Natural killer cell (primary cell): Measurements from ENCODE around the gene ZNF431. TPM values are rescaled to one million over a fixed set of nuclear protein-coding genes. Genes with fewer than 3 reads are reported as not detected.

ENCODE experiments used
- ATAC-seq, 3 donors: fragments of 150-1000 bp in 2 of 3; fragments of 200-7000 bp in 1 of 3; cut with Tn5 transposase; 1 replicate in 1 of 3; 2 replicates in 2 of 3; pipeline ENCODE4 v1.10.0; 2021; ENCODE audit warnings: mild to moderate bottlenecking in 2 of 3, moderate library complexity in 2 of 3
- DNase-seq, 2 donors: peaks; one replicate each; pipeline versions ENCODE4 v3.0.0 to v3.0.0-alpha.2; 2013 to 2021; ENCODE audit warnings: mixed read lengths in 1 of 2
- H3K27ac ChIP-seq: one replicate; pipeline ENCODE4 v1.5.1; 2013; ENCODE audit warnings: mild to moderate bottlenecking, low read length
- H3K27me3 ChIP-seq: one replicate; pipeline ENCODE4 v1.6.1; 2013; ENCODE audit warnings: low read length; ENCODE audit not compliant: control insufficient read depth, insufficient read depth
- H3K36me3 ChIP-seq: one replicate; pipeline ENCODE4 v1.6.1; 2013; ENCODE audit warnings: low read length; ENCODE audit not compliant: control insufficient read depth, insufficient read depth
- H3K4me1 ChIP-seq: one replicate; pipeline ENCODE4 v1.6.1; 2013; ENCODE audit warnings: low read length; ENCODE audit not compliant: control insufficient read depth, insufficient read depth
- H3K4me3 ChIP-seq: one replicate; pipeline ENCODE4 v1.5.1; 2013; ENCODE audit warnings: low read length
- H3K9me3 ChIP-seq: one replicate; pipeline ENCODE4 v1.6.1; 2013; ENCODE audit warnings: low read length; ENCODE audit not compliant: control insufficient read depth, insufficient read depth
- H3K27ac Mint-ChIP-seq, 2 donors: one replicate each; pipeline ENCODE4 v1.8.0; 2022; ENCODE audit warnings: mild to moderate bottlenecking in 2 of 2, mixed read lengths in 2 of 2, moderate library complexity in 1 of 2
- H3K27me3 Mint-ChIP-seq, 2 donors: one replicate each; pipeline ENCODE4 v1.8.0; 2022; ENCODE audit warnings: low read depth in 2 of 2, mixed read lengths in 2 of 2
- H3K36me3 Mint-ChIP-seq: one replicate; pipeline ENCODE4 v1.8.0; 2022; ENCODE audit warnings: mixed read lengths
- H3K4me1 Mint-ChIP-seq, 2 donors: one replicate each; pipeline ENCODE4 v1.8.0; 2022; ENCODE audit warnings: mixed read lengths in 2 of 2
- H3K4me3 Mint-ChIP-seq: one replicate; pipeline ENCODE4 v1.8.0; 2022; ENCODE audit warnings: mild to moderate bottlenecking, moderate library complexity, mixed read lengths
- H3K9me3 Mint-ChIP-seq, 2 donors: one replicate each; pipeline ENCODE4 v1.8.0; 2022; ENCODE audit warnings: mixed read lengths in 2 of 2
- WGBS: methylation state at CpG from one replicate; pipeline ENCODE4 v1.1.7; 2013; ENCODE audit warnings: missing lambda C conversion rate; ENCODE audit not compliant: insufficient coverage; 5-methylcytosine and 5-hydroxymethylcytosine counted together
- intact Hi-C: fragments of 100-400 bp; cut with micrococcal nuclease; formaldehyde crosslinking; loops from one replicate; pipeline ENCODE4 v1.14.2; 2022
- total RNA-seq, 4 donors: library from RNA; stranded (reverse); fragments of 120-200 nt in 1 of 4; gene quantifications; one replicate each; pipeline versions ENCODE4 v1.2.3 to v1.2.4, GENCODE V29; 2013 to 2022
- TF ChIP-seq, protein P1 (sequence below): fragments of 200-600 bp; IDR thresholded peaks from one replicate; pipeline ENCODE4 v1.8.0; 2022; ENCODE audit warnings: antibody characterized with exemption

The ZNF431 gene
- total RNA-seq, 3 donors from 2014 or later (not counting 1 experiment from before 2014, with no cell fraction given) = 30.1 to 39.7 (median 30.4) TPM

DNA sequence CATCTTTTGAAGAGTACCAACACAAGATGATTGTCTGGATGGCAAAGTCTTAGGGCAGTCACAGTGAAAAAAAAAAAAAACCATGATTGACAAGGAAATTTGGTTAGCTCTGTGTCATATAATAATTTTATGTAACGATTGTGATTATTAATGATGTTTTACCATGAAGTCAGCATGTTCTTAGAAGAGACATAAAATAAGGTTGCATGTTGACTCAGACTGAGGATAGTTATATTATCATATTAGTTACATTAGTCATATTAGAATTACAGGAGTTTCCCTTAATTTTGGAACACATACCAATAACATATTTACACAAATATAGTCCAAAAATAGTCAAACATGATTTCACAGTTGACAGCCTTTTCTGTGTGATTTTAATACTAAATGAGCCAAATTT lies 5.7 kb downstream of the ZNF431 start:
- H3K27me3 ChIP-seq = no peaks in the 10 kb centered on the region
- H3K36me3 ChIP-seq = peaks cover 40% of the 10 kb centered on the region
- no CpG with 5 or more reads among the region's 1 CpG for WGBS
- ATAC-seq (no peak), DNase-seq (no peak)
- peaks cover 55 to 56% of the 10 kb centered on the region in 2 donors for H3K4me1 Mint-ChIP-seq
- H3K9me3 Mint-ChIP-seq = no peaks in the 10 kb centered on the region
- intact Hi-C loops = loop anchor here (10.0 kb wide), 3 partner anchors 123 to 583 kb away; partner anchors contain the start of genes ZNF429, ZNF430 and ZNF737
- no peak overlapping the region for H3K4me3 Mint-ChIP-seq
- H3K27ac ChIP-seq = no peak overlapping the region
- H3K27ac Mint-ChIP-seq = peak overlapping the region in 1 of 2 donors; percentile 26
- no peak overlapping the region for H3K4me3 ChIP-seq
- TF ChIP-seq, protein P1, sequence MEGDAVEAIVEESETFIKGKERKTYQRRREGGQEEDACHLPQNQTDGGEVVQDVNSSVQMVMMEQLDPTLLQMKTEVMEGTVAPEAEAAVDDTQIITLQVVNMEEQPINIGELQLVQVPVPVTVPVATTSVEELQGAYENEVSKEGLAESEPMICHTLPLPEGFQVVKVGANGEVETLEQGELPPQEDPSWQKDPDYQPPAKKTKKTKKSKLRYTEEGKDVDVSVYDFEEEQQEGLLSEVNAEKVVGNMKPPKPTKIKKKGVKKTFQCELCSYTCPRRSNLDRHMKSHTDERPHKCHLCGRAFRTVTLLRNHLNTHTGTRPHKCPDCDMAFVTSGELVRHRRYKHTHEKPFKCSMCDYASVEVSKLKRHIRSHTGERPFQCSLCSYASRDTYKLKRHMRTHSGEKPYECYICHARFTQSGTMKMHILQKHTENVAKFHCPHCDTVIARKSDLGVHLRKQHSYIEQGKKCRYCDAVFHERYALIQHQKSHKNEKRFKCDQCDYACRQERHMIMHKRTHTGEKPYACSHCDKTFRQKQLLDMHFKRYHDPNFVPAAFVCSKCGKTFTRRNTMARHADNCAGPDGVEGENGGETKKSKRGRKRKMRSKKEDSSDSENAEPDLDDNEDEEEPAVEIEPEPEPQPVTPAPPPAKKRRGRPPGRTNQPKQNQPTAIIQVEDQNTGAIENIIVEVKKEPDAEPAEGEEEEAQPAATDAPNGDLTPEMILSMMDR = no peak
- no peaks in the 10 kb centered on the region for H3K27me3 Mint-ChIP-seq
- peaks cover 11% of the 10 kb centered on the region for H3K36me3 Mint-ChIP-seq
- H3K4me1 ChIP-seq = peaks cover 2% of the 10 kb centered on the region
- no peaks in the 10 kb centered on the region for H3K9me3 ChIP-seq

DNA sequence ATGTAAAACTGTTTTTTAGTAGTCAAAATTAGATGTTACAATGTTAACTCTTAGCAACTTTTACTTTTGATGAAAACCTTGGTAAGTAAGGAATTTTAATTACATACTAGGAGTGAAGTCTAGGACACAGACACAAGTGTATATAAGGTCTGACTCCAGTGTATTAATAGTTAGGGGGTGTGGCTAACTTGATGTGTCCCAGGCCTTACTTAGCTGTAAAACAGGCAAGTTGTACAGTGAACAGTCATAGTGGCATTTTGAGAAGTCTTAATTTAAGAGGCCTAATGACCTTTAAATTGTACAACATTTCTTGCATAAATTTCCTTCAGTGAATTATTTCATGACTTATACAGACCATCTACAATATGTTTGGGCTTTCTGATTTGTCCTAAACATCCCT lies 6.8 kb downstream of the ZNF431 start:
- Mint-ChIP-seq H3K4me1 (peaks cover 45% of the 10 kb centered on the region in 2 donors), H3K27me3 (no peaks in the 10 kb centered on the region), H3K9me3 (no peaks in the 10 kb centered on the region), H3K4me3 (no peak overlapping the region), H3K27ac (peak overlapping the region; percentile 19 to 44), H3K36me3 (peaks cover 11% of the 10 kb centered on the region)
- no peaks in the 10 kb centered on the region for H3K27me3 ChIP-seq
- H3K4me3 ChIP-seq = no peak overlapping the region
- peaks cover 44% of the 10 kb centered on the region for H3K36me3 ChIP-seq
- no peak for DNase-seq
- TF ChIP-seq, protein P1 = no peak
- H3K9me3 ChIP-seq = no peaks in the 10 kb centered on the region
- no peak overlapping the region for H3K27ac ChIP-seq
- intact Hi-C loops = loop anchor here (10.0 kb wide), 3 partner anchors 124 to 584 kb away; partner anchors contain the start of genes ZNF429, ZNF430 and ZNF737
- no peaks in the 10 kb centered on the region for H3K4me1 ChIP-seq
- ATAC-seq = no peak

DNA sequence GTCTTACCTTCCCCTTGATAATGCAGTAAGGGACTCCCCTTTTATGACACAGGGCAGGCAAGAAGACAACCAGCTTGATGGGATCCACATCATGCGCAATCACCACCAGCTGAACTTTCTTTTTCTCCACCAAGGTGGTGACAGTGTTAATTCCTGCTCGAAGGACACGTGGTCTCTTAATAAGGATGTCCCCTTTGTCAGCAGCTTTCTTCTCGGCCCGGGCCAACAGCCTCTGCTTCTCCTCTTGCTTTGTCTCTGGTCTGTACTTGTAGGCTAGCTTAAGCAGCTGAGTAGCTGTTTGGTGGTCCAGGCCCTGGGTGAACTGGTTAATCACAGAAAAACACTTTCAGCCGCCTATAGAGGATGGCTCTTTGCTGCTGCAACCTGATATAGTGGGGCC lies 8.0 kb downstream of the ZNF431 start:
- Histone ChIP-seq H3K27ac (no peak overlapping the region), H3K4me1 (no peaks in the 10 kb centered on the region), H3K36me3 (peaks cover 38% of the 10 kb centered on the region), H3K9me3 (no peaks in the 10 kb centered on the region), H3K27me3 (no peaks in the 10 kb centered on the region), H3K4me3 (no peak overlapping the region)
- Mint-ChIP-seq H3K4me3 (no peak overlapping the region), H3K9me3 (no peaks in the 10 kb centered on the region), H3K27ac (no peak overlapping the region), H3K4me1 (peaks cover 44 to 45% of the 10 kb centered on the region in 2 donors), H3K36me3 (peaks cover 11% of the 10 kb centered on the region), H3K27me3 (no peaks in the 10 kb centered on the region)
- ATAC-seq = peak in 1 of 3 donors; percentile 18
- DNase-seq = no peak
- TF ChIP-seq, protein P1 = no peak
- WGBS = 94% methylated on average over 6 of the region's 6 CpGs
- intact Hi-C loops = loop anchor here (10.0 kb wide), 3 partner anchors 125 to 585 kb away; partner anchors contain the start of genes ZNF429, ZNF430 and ZNF737

DNA sequence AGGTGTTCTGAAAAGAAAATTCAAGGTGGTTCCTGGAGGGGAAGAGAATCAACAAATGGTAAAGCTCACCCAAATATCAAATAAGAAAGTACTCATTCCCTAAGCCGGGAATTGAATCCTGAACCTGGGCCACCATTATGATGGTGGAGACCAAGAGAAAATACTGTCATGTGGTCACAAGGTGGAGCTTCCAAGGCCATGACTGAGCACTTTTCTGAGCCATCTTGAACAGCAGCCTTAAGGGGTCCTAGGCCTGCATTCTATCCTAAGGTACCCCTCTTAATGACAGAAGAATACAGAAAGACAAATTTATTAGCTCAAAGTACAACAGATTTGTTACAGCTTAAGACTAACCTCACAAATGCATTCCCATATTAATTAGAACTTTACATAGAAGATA lies 9.6 kb downstream of the ZNF431 start:
- ATAC-seq = no peak
- Mint-ChIP-seq H3K9me3 (no peaks in the 10 kb centered on the region), H3K27ac (peak overlapping the region; percentile 40 to 46)

More for the DNA sequence above, 9.6 kb downstream of the ZNF431 start:
- DNase-seq = no peak
- Mint-ChIP-seq H3K4me1 (peaks cover 39 to 47% of the 10 kb centered on the region in 2 donors), H3K27me3 (no peaks in the 10 kb centered on the region), H3K36me3 (peaks cover 5% of the 10 kb centered on the region), H3K4me3 (no peak overlapping the region)
- TF ChIP-seq, protein P1 = no peak
- Histone ChIP-seq H3K27me3 (no peaks in the 10 kb centered on the region), H3K27ac (no peak overlapping the region), H3K4me3 (no peak overlapping the region), H3K9me3 (no peaks in the 10 kb centered on the region), H3K4me1 (no peaks in the 10 kb centered on the region), H3K36me3 (peaks cover 29% of the 10 kb centered on the region)
- 92% methylated on average over 1 of the region's 1 CpG for WGBS
- intact Hi-C loops = no loop called here
